ENCODE data around the gene SMTN.
"Not testable (repeated sequence)": the region's sequence is repeated elsewhere in the genome, so short reads cannot be mapped to it uniquely, and the experiment has no call there.

Gene SMTN

GRCh38 chr22:31106001-31106571, 25.0 kb downstream of the SMTN start:
- no peak for DNase-seq

- no peak for DNase-seq
Measured at GRCh38 chr22:31106731-31107177, 25.6 kb downstream of the SMTN start.

GRCh38 chr22:31107178-31107893, 26.2 kb downstream of the SMTN start, which contains the start of gene SELENOM:
Gene SELENOM, minus strand, starts transcription at chr22:31107568. Its CDS starts 63 bp downstream, at chr22:31107505.
- peak; percentile 95 for DNase-seq

GRCh38 chr22:31107894-31108218, 26.7 kb downstream of the SMTN start:
- DNase-seq = no peak

GRCh38 chr22:31112547-31113091, 31.5 kb downstream of the SMTN start:
- not testable (repeated sequence) for DNase-seq

- no peak for DNase-seq
Measured at GRCh38 chr22:31118046-31118820, 37.1 kb downstream of the SMTN start.

- no peak for DNase-seq
Measured at GRCh38 chr22:31119026-31119717, 38.1 kb downstream of the SMTN start.

- DNase-seq = no peak
Measured at GRCh38 chr22:31120230-31120629, 39.1 kb downstream of the SMTN start.

GRCh38 chr22:31120642-31121041, 39.5 kb downstream of the SMTN start:
- DNase-seq = no peak

GRCh38 chr22:31121403-31121802, 40.3 kb downstream of the SMTN start:
- no peak for DNase-seq

GRCh38 chr22:31122196-31122531, 41.0 kb downstream of the SMTN start:
- DNase-seq = no peak

- DNase-seq = peak; percentile 85
Measured at GRCh38 chr22:31122532-31123291, 41.6 kb downstream of the SMTN start, which contains the start of gene INPP5J. Gene INPP5J, plus strand, starts transcription at chr22:31122966. Its CDS starts 49 bp downstream, at chr22:31123015.

GRCh38 chr22:31123292-31123602, 42.1 kb downstream of the SMTN start:
- no peak for DNase-seq

GRCh38 chr22:31124290-31124689, 43.2 kb downstream of the SMTN start:
- no peak for DNase-seq

GRCh38 chr22:31124811-31125465, 43.8 kb downstream of the SMTN start:
- DNase-seq = no peak

GRCh38 chr22:31125521-31126117, 44.5 kb downstream of the SMTN start:
- DNase-seq = no peak

GRCh38 chr22:31126128-31126868, 45.2 kb downstream of the SMTN start:
- DNase-seq = no peak

GRCh38 chr22:31126869-31127175, 45.7 kb downstream of the SMTN start:
- DNase-seq = no peak

- no peak for DNase-seq
Measured at GRCh38 chr22:31127181-31127772, 46.2 kb downstream of the SMTN start.

GRCh38 chr22:31128156-31128555, 47.0 kb downstream of the SMTN start:
- DNase-seq = no peak

All from eye (tissue), 1 donor.